ENCODE measurements around the gene KCNH2.
"Not testable (repeated sequence)": the region's sequence is repeated elsewhere in the genome, so short reads cannot be mapped to it uniquely, and the experiment has no call there.

Gene KCNH2

DNA sequence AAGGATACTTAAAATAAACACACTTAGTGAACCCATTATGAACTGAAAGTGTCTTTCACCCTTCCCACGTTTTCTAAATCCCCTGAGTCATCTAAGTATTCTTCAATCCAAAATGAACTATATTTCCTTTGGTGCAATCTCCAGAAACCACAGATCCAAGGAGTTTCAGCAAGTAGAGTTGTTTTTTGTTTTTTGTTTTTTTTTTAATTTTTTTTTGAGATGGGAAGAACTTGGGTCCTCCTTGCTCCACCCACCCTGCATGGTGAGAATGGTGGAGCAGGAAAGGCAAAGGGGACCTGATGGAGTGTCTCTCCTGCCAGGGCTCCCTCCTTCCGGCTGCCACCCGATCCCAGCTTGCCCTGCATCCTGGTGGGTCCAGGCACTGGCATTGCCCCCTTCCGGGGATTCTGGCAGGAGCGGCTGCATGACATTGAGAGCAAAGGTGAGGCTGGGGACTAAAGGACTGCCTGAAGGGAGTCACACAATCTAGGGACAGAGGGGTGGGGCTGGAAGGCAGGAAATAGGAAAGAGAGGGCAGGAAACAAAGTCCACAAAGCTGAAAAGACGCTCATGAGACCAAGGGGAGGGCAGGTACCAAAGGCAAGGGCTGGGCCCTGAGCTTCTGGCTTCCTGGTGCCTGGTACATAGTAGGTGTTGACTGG lies 34.0 kb upstream of the KCNH2 start:
- DNase-seq (ENCODE audit: low spot score) = no peak

DNA sequence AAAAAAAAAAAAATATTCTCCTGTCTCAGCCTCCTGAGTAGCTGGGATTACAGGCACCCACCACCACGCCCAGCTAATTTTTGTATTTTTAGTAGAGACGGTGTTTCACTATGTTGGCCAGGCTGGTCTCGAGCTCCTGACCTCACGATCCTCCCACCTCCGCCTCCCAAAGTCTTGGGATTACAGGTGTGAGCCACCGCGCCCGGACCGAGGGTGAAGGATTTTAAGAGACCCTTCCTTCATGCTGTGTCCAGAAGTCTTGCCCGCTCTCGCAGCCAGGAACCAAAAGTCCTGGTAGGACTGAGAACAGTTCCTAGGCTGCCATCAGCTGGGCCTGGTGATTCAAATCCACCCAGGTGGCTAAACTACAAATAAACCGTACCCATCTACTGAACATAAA lies 33.5 kb upstream of the KCNH2 start:
- not testable (repeated sequence) for DNase-seq (ENCODE audit: low spot score)

DNA sequence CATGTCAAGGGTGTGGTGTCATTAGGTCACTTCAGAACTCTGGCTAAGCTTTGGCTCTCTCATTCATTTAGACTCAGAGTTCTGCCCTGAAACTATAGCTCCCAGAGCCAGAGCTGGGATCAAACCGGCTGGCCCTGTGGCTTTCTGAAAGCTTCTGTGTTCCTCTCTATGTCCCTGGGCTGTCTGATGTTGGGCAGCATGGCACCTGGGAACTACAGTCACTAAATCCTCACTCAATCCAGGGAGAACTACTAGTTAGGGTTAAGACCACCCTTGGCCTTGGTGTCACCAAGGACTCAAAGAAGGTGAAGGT lies 32.9 kb upstream of the KCNH2 start:
- DNase-seq (ENCODE audit: low spot score) = no peak

DNA sequence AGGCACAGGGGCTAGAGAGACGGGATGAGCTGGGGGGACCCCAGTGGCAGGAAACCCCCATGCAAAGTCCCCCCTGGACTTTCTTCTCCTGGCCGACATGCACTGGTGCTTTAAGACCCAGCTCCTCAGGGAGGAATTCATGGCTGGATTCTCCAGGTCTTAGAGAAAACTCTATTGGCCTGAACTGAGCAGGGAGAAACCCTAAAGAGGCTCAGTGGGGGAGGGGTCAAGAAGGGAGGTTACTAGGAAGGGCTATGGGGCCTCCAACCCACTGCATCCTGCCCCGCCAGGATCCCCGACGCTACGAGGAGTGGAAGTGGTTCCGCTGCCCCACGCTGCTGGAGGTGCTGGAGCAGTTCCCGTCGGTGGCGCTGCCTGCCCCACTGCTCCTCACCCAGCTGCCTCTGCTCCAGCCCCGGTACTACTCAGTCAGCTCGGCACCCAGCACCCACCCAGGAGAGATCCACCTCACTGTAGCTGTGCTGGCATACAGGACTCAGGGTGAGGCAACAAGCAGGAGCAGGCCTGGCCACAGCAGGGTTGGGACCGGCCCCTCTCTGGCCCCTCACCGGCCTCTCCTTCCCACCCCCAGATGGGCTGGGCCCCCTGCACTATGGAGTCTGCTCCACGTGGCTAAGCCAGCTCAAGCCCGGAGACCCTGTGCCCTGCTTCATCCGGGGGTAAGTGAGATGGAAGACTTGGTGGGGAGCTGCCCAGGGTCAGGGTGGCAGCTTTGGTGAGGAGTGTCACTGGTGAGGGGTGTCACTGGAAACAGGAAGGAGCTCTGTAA lies 32.4 kb upstream of the KCNH2 start:
- DNase-seq (ENCODE audit: low spot score) = peak; percentile 52

DNA sequence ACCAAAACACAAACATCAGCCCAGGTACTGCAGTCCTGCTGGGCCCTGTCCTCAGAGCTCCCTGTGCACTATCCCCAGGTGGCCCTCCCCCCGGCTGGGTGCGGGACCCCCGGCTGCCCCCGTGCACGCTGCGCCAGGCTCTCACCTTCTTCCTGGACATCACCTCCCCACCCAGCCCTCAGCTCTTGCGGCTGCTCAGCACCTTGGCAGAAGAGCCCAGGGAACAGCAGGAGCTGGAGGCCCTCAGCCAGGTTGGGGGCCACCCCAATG lies 31.9 kb upstream of the KCNH2 start:
- DNase-seq (ENCODE audit: low spot score) = no peak

DNA sequence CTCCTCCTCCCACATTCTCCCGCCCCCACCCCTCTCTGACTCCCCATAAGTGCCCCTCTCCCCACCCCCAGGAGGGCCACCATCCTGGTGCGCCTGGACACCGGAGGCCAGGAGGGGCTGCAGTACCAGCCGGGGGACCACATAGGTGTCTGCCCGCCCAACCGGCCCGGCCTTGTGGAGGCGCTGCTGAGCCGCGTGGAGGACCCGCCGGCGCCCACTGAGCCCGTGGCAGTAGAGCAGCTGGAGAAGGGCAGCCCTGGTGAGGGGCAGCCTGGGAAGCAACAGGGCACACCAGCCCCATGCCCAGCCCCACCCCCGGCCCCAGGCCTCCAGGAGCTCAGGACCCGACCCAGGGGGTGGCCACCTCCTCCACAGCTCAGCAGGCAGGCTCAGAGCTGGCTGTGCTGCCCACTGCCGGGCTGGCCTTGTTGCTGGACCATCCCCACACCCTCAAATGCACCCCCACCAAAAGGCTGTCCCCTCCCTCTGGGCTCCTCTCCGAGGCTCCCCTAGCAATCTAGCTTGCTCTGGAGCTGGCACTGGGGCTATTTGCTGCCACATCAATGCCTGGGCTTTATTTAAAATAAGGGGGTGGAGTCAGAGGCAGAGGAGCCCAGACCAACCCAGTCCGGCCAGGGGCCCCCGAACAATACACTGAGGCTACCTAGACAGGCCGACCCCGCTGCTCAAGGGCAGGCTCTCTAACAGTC lies 31.4 kb upstream of the KCNH2 start:
- no peak for DNase-seq (ENCODE audit: low spot score)

DNA sequence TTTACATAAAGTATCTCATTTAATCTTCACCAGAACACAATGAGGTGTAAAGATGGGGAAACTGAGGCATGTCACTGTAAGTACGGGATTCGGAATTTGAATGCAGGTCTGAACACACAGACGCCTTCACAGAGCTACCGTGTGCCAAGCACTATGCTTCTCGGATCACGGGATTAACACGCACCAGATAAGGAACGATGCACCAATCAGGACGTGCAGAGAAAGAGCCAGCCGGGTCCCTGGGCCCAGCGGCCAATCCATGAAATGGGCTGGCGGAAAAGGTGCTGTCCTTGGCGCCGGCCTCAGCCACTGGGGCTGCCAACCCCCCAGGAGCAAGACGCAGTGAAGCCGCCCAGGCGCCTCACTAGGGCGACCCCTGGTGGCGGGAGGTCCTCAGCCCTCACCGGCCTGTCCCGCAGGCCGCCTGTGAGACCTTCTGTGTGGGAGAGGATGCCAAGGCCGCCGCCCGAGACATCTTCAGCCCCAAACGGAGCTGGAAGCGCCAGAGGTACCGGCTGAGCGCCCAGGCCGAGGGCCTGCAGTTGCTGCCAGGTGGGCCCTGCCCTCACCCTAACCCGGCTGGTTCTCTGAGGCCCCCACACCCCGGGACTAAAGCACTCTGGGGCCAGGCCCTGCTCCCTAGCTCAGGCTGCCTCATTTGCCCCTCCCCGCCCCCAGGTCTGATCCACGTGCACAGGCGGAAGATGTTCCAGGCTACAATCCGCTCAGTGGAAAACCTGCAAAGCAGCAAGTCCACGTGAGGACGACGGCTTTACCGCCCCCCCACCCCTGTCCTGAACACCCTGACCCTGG lies 30.6 kb upstream of the KCNH2 start:
- DNase-seq (ENCODE audit: low spot score) = peak; percentile 80

DNA sequence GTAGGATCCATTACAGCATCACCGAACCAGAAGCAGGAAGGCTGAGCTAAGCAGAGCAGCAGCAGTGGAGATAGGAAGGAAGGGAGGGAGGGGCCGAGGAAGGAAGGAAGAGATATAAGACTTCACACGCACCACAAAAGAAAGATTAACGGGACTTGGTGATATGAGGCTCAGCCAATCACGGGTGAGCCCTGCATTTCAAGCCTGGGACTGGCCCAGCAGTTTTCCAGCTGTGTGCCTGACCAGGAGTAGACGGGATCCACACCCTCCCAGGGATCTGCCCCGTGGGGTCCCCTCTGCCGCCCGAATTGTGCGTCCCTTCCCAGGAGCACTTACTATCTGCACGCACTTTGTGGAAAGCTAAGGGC lies 30.0 kb upstream of the KCNH2 start:
- DNase-seq (ENCODE audit: low spot score) = peak; percentile 71

DNA sequence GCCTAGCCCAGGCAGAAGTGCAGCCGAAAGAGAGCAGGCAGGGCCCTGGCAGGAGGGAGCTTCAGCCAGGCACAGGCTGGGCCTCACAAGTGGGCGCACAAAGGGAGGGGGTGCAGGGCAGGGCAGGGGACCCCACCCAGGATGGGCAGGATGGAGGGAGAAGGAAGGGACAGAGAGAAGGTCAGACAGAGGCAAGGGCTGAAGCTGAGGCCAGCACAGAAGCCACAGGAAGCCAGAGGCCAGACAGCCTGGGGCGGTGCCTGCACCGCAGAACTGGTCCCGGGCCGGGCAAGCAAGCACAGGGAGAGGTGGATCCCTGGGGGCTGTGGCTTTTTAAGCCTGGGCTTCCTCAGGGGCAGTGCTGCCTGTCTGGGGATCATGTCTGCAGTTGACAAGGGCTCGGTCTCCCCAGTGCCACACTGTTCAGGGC lies 29.4 kb upstream of the KCNH2 start:
- no peak for DNase-seq (ENCODE audit: low spot score)

DNA sequence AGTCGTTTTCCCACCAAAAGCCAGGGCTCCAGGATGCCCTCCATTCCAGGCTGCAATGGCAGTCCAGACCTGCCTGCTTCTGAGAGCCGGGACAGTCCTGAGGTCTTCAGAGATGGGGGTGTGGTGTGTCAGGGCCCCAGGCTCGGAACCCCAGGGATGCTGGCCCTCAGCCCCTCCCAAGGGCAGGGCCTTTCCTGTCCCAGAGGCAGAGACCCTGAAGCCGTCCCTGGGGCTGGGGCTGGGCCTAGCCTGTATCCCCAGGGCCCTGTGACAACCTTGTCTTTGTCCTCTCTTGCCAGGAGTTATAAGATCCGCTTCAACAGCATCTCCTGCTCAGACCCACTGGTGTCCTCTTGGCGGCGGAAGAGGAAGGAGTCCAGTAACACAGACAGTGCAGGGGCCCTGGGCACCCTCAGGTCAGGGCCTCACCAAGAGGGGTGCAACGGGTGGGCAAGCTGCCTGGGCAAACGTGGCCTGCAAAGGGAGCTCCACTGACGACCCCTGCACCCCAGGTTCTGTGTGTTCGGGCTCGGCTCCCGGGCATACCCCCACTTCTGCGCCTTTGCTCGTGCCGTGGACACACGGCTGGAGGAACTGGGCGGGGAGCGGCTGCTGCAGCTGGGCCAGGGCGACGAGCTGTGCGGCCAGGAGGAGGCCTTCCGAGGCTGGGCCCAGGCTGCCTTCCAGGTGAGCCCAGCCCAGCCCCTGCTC lies 28.6 kb upstream of the KCNH2 start:
- DNase-seq (ENCODE audit: low spot score) = no peak

DNA sequence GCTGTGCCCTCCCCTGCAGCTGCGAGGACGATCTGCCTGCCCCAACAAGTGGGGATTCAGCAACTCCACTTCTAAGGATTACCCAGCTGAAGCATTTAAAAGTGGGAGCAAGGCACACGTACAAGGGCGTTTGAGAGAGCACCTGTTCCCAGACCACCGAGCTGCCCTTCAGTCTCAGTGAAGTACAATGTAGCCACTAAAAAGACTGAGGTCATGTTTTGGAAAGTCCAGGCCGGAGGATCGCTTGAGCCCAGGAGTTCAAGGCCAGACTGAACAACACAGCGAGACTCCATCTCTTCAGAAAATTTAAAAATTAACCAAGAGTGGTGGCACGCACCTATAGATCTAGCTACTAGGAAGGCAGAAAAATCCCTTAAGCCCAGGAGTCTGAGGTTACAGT lies 27.4 kb upstream of the KCNH2 start:
- DNase-seq (ENCODE audit: low spot score) = no peak

DNA sequence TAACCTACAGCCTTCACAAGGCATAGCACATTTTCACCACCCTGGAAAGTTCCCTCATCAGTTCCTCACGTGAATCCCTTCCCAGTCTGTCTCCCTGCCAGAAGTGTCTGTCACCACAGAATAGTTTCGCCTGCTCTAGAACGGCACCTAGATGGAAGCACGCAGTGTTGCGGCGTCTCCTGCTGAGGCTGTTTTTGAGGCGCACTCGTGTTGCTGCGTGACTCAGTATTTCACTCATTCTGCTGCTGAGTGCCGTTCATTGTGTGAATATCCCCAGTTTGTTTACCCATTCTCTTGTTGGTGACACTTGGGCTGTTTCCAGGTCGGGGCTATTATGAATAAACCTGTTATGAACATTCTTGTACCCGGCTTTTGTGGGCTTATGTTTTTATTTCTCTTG lies 25.5 kb upstream of the KCNH2 start:
- no peak for DNase-seq (ENCODE audit: low spot score)

DNA sequence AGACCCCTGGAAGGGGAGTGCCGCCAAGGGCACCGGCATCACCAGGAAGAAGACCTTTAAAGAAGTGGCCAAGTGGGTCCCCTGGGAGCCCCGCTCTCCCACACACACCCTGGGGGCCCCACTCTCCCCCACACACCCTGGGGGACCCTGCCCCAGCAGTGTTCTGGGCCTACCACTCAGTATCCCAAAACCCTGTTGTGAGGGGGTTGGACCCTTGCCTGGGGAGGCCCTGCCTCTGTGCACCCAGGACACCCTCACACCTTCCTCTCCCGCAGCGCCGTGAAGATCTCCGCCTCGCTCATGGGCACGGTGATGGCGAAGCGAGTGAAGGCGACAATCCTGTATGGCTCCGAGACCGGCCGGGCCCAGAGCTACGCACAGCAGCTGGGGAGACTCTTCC lies 23.4 kb upstream of the KCNH2 start:
- DNase-seq (ENCODE audit: low spot score) = no peak

DNA sequence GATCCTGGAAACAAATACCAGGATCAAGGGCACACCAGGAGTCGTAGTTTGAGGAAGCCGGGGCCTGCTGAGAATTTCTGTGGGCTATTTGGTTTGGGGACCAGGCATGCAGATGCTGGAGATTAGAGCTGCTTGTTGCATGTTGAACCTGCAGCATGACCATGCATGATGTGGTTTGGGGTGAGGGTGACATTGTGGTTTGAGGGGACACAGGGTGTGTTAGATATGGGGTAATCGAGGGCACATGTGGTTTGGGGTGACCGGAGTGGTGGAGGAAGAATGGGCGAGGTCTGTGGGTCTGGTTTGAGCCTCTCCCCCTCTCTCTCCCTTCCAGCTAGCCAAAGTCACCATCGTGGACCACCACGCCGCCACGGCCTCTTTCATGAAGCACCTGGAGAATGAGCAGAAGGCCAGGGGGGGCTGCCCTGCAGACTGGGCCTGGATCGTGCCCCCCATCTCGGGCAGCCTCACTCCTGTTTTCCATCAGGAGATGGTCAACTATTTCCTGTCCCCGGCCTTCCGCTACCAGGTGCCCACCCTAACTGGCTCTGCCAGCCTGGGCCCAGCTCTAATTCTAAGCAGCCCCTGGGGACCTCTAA lies 22.9 kb upstream of the KCNH2 start:
- DNase-seq (ENCODE audit: low spot score) = no peak

DNA sequence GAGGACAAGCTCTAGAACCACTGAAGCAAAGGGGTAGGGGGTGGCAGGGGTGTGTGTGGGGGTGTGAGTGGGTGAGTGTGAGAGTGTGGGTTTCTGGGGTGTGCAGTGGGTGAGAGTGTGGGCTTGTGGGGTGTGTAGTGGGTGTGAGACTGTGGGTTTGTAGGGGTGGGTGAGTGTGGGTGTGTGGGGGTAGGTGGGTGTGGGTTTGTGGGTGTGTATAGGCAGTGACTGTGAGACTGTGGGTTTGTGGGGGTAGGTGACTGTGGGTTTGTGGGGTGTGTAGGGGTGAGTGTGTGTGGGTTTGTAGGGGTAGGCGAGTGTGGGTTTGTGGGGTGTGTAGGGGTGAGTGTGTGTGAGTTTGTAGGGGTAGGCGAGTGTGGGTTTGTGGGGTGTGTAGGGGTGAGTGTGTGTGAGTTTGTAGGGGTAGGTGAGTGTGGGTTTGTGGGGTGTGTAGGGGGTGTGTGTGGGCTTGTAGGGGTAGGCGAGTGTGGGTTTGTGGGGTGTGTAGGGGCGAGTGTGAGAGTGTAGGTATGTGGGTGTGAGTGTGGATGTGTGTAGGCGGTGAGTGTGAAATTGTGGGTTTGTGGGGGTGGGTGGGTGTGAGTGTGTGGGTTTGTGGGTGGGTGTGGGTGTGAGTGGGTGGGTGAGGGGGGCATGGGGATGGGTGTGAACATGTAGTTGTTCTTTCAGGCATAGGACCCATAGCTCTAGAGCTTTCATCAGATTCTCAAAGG lies 21.5 kb upstream of the KCNH2 start:
- no peak for DNase-seq (ENCODE audit: low spot score)

DNA sequence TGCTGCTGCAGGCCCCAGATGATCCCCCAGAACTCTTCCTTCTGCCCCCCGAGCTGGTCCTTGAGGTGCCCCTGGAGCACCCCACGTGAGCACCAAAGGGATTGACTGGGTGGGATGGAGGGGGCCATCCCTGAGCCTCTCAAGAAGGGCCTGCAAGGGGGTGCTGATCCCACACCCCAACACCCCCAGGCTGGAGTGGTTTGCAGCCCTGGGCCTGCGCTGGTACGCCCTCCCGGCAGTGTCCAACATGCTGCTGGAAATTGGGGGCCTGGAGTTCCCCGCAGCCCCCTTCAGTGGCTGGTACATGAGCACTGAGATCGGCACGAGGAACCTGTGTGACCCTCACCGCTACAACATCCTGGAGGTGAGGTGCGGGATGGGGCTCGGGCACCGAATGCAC lies 20.9 kb upstream of the KCNH2 start:
- DNase-seq (ENCODE audit: low spot score) = no peak

DNA sequence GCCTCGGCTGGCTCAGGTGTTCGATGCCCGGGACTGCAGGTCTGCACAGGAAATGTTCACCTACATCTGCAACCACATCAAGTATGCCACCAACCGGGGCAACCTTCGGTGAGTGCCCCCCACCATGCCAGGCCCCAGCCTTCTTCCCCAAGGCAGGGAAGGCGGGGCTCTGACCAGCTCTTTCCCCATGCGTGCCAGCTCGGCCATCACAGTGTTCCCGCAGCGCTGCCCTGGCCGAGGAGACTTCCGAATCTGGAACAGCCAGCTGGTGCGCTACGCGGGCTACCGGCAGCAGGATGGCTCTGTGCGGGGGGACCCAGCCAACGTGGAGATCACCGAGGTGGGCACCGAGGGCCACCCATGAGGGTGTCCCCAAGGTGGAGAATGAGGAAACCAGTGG lies 20.2 kb upstream of the KCNH2 start:
- DNase-seq (ENCODE audit: low spot score) = no peak

DNA sequence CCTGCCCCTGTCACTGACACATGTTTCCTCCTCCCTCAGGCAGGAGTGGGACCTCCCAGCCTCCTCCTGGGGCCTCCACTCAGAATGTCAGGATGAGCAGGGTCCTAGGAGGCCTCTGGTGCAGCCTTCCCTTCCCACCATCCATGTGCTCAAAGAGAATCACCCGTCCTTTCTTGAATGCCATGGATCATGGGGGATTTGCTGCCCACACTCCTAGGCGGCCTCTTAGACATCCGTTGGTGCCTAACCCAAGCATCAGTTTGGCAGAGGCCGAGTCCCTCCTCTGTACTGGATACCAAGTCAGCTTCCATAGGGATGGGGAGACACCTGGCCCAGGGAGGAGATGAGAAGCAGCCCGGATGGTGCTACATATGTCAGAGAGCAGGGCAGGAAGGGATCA lies 19.7 kb upstream of the KCNH2 start:
- DNase-seq (ENCODE audit: low spot score) = no peak

DNA sequence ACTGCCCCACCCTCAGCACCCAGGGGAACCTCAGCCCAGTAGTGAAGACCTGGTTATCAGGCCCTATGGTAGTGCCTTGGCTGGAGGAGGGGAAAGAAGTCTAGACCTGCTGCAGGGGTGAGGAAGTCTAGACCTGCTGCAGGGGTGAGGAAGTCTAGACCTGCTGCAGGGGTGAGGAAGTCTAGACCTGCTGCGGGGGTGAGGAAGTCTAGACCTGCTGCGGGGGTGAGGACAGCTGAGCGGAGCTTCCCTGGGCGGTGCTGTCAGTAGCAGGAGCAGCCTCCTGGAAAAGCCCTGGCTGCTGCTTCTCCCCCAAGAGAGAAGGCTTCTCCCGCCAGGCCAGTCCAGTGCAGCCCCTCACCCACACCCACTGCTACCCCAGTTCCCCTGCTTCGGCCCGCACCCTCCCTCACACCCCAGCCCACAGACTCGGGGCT lies 19.0 kb upstream of the KCNH2 start:
- no peak for DNase-seq (ENCODE audit: low spot score)

DNA sequence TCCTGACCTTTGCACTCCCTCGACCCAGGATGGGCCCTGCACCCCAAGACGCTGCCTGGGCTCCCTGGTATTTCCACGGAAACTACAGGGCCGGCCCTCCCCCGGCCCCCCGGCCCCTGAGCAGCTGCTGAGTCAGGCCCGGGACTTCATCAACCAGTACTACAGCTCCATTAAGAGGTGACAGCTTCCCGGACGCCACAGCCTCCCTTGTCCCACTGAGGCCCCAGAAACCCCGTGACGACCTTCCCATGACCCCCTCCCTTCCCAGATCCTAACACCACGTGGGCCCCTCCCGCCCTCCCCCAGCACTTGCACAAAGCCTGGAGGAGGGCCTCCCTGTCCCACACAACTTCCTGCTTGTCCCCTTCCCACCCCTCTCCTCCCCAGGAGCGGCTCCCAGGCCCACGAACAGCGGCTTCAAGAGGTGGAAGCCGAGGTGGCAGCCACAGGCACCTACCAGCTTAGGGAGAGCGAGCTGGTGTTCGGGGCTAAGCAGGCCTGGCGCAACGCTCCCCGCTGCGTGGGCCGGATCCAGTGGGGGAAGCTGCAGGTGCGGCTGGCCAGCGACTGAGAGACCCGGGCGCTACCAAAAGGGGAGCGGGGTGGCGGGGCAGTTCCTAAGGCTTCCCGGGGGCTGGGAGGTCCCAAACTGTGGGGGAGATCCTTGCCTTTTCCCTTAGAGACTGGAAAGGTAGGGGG lies 18.4 kb upstream of the KCNH2 start:
- DNase-seq (ENCODE audit: low spot score) = no peak
